Measurements from ENCODE around the gene RSAD2. TPM values are rescaled to one million over a fixed set of nuclear protein-coding genes. Genes with fewer than 3 reads are reported as not detected.

RSAD2 gene, protein sequence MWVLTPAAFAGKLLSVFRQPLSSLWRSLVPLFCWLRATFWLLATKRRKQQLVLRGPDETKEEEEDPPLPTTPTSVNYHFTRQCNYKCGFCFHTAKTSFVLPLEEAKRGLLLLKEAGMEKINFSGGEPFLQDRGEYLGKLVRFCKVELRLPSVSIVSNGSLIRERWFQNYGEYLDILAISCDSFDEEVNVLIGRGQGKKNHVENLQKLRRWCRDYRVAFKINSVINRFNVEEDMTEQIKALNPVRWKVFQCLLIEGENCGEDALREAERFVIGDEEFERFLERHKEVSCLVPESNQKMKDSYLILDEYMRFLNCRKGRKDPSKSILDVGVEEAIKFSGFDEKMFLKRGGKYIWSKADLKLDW
- total RNA-seq = 1.1 and 4.4 TPM in 2 replicates

DNA sequence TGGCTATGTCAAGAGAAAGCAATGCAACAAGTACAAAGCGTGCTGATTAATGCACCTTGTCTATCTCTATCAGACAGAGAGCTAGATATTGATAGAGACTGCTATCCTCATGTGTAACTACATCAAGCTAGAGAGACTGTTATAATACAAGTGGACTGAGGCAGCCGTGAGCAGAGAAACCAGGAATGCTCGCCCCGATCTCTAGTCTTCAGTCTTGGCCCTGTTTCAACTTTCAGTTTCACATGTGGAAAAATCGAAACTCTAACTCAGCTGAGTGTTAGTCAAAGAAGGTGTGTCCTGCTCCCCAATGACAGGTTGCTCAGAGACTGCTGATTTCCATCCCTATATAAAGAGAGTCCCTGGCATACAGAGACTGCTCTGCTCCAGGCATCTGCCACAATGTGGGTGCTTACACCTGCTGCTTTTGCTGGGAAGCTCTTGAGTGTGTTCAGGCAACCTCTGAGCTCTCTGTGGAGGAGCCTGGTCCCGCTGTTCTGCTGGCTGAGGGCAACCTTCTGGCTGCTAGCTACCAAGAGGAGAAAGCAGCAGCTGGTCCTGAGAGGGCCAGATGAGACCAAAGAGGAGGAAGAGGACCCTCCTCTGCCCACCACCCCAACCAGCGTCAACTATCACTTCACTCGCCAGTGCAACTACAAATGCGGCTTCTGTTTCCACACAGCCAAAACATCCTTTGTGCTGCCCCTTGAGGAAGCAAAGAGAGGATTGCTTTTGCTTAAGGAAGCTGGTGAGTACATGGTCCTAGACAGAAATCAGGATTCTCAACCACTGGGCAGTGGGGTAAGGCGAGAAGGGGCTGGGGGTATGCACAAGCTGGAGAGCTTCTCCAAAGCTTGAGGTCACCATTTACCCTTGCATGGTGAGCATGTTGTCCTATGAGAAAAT, at the start of gene RSAD2:
Gene RSAD2, plus strand, starts transcription at position 376 of the 903 bp plus-strand sequence. Its CDS starts 24 bp downstream, at position 400.

DNA sequence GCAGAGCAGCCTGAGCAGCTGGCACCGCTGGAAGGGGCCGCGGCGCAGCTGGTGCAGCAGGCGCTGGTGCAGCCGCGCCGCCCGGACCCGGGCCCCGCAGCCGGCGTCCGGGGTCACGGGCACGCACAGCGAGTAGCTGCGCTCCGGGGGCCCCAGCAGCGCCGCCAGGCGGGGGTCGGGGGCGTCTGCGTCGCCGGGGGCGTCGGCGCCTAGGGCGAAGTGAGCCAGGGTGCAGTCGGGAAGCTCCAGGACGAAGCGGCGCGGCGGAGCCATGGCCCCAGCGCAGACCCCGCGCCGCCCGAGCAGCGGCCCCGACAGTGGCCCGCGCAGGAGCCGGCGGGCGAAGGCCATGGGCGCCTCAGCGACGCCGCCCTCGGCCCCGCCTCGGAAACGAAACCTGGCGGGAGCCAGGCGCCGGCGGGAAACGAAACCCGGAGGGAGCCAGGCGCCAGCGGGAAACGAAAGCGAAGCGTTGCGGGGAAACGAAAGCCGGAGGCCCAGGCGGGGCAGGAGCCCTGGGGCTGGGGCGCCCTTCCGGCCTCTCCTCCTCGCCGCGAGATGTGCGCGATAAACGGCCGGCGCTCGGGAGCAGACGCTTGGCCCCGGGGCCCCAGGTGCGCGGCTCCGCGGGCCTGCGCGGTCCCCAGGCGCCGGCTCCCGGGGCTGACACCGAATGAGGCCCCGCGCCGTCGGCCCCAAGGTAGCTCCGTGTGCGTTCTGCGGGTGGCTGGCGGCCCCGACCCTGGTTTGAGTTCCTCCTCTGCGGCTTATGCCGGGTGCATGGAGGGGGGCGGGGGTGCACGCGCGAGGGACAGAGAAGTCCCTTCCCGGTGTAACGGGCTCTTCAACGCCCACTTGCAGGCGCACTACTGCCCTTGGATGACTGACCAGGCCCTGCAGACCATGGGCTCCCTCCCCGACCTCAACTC, 12.0 kb upstream of the RSAD2 start, which contains the start of gene CMPK2:
Gene CMPK2, minus strand, starts transcription at position 562 of the 929 bp plus-strand sequence. Its CDS starts 211 bp downstream, at position 351.

DNA sequence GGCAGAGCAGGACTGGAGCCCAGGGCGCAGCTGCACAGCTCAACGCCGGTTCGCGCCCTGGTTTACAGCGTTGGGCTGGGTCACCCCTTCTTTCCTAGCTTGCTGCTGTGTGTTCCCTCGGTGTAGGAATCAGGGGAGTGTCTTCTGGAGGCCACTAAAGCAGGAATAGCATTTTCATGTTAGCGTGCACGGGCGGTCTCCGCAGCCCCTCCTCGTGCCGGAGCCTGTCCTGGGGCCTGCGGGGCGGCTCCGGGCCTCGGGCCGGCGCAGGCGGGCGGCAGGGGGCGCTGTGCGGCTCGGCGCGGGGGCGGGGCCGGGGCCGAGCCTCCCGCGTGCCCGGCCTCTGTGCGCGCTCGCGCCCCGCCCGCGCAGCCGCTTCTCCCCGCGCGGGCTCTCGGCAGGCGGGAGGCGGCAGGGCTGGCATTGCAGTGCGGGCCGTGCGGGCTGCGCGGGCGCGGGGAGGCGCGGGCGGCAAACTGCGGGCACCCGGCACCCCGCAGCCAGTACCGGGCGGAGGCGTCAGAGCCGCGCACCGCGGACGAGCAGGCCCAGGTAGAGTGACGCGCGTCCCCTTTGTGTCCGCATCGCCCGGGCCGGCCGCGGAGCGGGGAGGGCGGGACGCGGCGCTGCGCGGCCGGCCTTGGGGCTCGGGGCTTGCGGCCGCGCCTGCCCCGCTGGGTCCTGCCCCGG, 39.6 kb downstream of the RSAD2 start, which contains the start of gene RNF144A:
Gene RNF144A, plus strand, starts transcription at position 342 of the 690 bp plus-strand sequence. CDS start 79,515 bp downstream, outside the sequence.

Other genes starting within 250 kb of the RSAD2 start
- gene CMPK2, start 11.9 kb upstream of the RSAD2 start, total RNA-seq = 0.34 and 0.57 TPM in 2 replicates
- 0.68 and 1.1 TPM in 2 replicates for gene RNF144A, start 39.6 kb downstream of the RSAD2 start, total RNA-seq

Data from nasal cavity respiratory epithelium epithelial cell of viscerocranial mucosa (primary cell).